ENCODE measurements around the gene SLC25A40. TPM values are rescaled to one million over a fixed set of nuclear protein-coding genes. Genes with fewer than 3 reads are reported as not detected.

The SLC25A40 gene
- total and polyA plus RNA-seq, 2 of the 13 experiments (the other 11 are each of a cell fraction or from before 2014, with no cell fraction given) = 12.9 to 13.6 TPM

DNA sequence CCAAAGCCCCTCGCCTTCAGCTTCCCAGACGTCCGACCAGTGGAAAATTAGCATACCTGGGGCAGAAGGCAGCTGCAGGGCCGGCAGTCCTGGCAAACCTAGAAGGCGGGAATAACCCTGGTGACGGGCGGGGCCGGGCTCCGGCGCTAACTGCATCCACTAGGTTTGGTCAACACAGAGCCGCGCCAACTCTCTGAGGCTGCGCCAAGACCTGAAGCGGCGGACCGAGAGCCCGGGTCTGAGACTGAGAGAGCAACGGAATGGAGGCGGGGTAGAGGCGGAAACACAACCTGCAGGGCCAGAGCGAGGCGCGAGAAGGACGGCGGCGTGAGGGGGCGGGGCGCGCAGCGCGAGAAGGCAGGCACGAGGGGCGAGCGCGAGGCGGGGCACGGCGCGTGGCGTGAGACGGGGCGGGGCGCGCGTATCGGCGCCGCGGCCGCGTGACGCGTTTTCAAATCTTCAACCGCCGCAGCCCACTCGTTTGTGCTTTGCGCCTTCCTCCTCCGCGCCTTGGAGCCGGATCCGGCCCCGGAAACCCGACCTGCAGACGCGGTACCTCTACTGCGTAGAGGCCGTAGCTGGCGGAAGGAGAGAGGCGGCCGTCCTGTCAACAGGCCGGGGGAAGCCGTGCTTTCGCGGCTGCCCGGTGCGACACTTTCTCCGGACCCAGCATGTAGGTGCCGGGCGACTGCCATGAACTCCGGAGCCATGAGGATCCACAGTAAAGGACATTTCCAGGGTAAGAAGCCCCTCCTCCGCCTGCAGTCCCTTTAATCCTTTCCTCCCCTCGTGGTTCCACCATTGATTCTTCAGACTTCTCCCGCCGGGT is at the start of gene SLC25A40, which contains the start of gene DBF4 (continued):
- TF ChIP-seq ZNF280D (CRISPR knock-in tag; IDR thresholded peaks at IDR 0.05) = no peak
- TF ChIP-seq HCFC1 (IDR thresholded peaks at IDR 0.05; ENCODE audit: low read depth, low read length) = peak; percentile 20; the same call in 1 of the 2 replicates
- TF ChIP-seq HIVEP1 (CRISPR knock-in tag; IDR thresholded peaks at IDR 0.05) = peak; percentile 68; the same call in 1 of the 2 replicates
- no peak for TF ChIP-seq ZFP36L2 (CRISPR knock-in tag; IDR thresholded peaks at IDR 0.05)
- TF ChIP-seq, protein P1, sequence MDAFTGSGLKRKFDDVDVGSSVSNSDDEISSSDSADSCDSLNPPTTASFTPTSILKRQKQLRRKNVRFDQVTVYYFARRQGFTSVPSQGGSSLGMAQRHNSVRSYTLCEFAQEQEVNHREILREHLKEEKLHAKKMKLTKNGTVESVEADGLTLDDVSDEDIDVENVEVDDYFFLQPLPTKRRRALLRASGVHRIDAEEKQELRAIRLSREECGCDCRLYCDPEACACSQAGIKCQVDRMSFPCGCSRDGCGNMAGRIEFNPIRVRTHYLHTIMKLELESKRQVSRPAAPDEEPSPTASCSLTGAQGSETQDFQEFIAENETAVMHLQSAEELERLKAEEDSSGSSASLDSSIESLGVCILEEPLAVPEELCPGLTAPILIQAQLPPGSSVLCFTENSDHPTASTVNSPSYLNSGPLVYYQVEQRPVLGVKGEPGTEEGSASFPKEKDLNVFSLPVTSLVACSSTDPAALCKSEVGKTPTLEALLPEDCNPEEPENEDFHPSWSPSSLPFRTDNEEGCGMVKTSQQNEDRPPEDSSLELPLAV (CRISPR knock-in tag; conservative IDR thresholded peaks at IDR 0.05; ENCODE audit: low read depth) = peak; percentile 29; the same call in 1 of the 2 replicates
- no peak for TF ChIP-seq PCBP2 (optimal IDR thresholded peaks at IDR 0.05; ENCODE audit: low read depth, low read length, poor library complexity, severe bottlenecking)
- TF ChIP-seq GRHL1 (CRISPR knock-in tag; conservative IDR thresholded peaks at IDR 0.05) = no peak
- TF ChIP-seq GPBP1L1 (CRISPR knock-in tag; IDR thresholded peaks at IDR 0.05) = no peak
- no peak for TF ChIP-seq ZNF713 (CRISPR knock-in tag; IDR thresholded peaks at IDR 0.05)
- TF ChIP-seq HIC2 (CRISPR knock-in tag; IDR thresholded peaks at IDR 0.05; ENCODE audit: low read depth) = 0 out of 2 replicates have a peak, but pooled peaks have one; percentile 9
- TF ChIP-seq CREM (IDR thresholded peaks at IDR 0.05) = peak; percentile 21; the same call in 1 of the 2 replicates
- TF ChIP-seq CREM (CRISPR knock-in tag; IDR thresholded peaks at IDR 0.05) = no peak
- TF ChIP-seq ZIK1 (CRISPR knock-in tag; IDR thresholded peaks at IDR 0.05; ENCODE audit: borderline replicate concordance, low read depth) = peak; percentile 46; the same call in 1 of the 2 replicates
- TF ChIP-seq PAF1 (CRISPR knock-in tag; IDR thresholded peaks at IDR 0.05) = no peak

Data from HepG2 (cell line).